Parathyroid adenoma (tissue), 2 donors: ENCODE measurements around the gene ZNF573.

Experiments used
- H2AFZ ChIP-seq: fragments of 300-600 bp; sonication (generic); one replicate; pipeline ENCODE4 v1.7.0; 2017; ENCODE audit warnings: antibody characterized with exemption, mild to moderate bottlenecking
- H3K27ac ChIP-seq: fragments of 300-600 bp; sonication (generic); one replicate; pipeline ENCODE4 v1.7.0; 2017
- H3K27me3 ChIP-seq: fragments of 300-600 bp; sonication (generic); one replicate; pipeline ENCODE4 v1.7.0; 2017; ENCODE audit warnings: low read length; ENCODE audit not compliant: control insufficient read depth, insufficient read depth
- H3K36me3 ChIP-seq: fragments of 300-600 bp; sonication (generic); one replicate; pipeline ENCODE4 v1.7.0; 2017; ENCODE audit warnings: low read length; ENCODE audit not compliant: control insufficient read depth, insufficient read depth
- H3K4me1 ChIP-seq: fragments of 300-600 bp; sonication (generic); one replicate; pipeline ENCODE4 v1.7.0; 2017; ENCODE audit warnings: control low read depth
- H3K4me2 ChIP-seq: fragments of 300-600 bp; sonication (generic); one replicate; pipeline ENCODE4 v1.7.0; 2017; ENCODE audit warnings: low read length
- H3K4me3 ChIP-seq: fragments of 300-600 bp; sonication (generic); one replicate; pipeline ENCODE4 v1.7.0; 2017; ENCODE audit warnings: low read depth, low read length
- H3K79me2 ChIP-seq: fragments of 300-600 bp; sonication (generic); one replicate; pipeline ENCODE4 v1.7.0; 2017; ENCODE audit warnings: control low read depth
- H3K9ac ChIP-seq: fragments of 300-600 bp; sonication (generic); one replicate; pipeline ENCODE4 v1.7.0; 2017; ENCODE audit warnings: mild to moderate bottlenecking
- H3K9me3 ChIP-seq: fragments of 300-600 bp; sonication (generic); one replicate; pipeline ENCODE4 v1.7.0; 2017; ENCODE audit warnings: low read length; ENCODE audit not compliant: control insufficient read depth
- CTCF ChIP-seq: fragments of 300-600 bp; sonication (generic); IDR thresholded peaks from one replicate; pipeline ENCODE4 v1.7.0; 2017; ENCODE audit warnings: antibody characterized with exemption, mild to moderate bottlenecking
- donor health status: primary hyperparathyroidism.

ZNF573 gene

GRCh38 chr19:37738371-37738770 lies 41.0 kb downstream of the ZNF573 start:
- H3K36me3 ChIP-seq = peaks cover 3% of the 10 kb centered on the region
- H3K9me3 ChIP-seq = no peaks in the 10 kb centered on the region
- H3K27me3 ChIP-seq = no peaks in the 10 kb centered on the region
- TF ChIP-seq CTCF = no peak
- H3K79me2 ChIP-seq = no peaks in the 10 kb centered on the region
- no peak overlapping the region for H3K4me3 ChIP-seq
- no peak overlapping the region for H3K27ac ChIP-seq
- H3K9ac ChIP-seq = no peak overlapping the region
- no peaks in the 10 kb centered on the region for H3K4me1 ChIP-seq
- H3K4me2 ChIP-seq = no peak overlapping the region
- H2AFZ ChIP-seq = no peak overlapping the region

- Histone ChIP-seq H3K9me3 (no peaks in the 10 kb centered on the region), H3K4me1 (no peaks in the 10 kb centered on the region), H3K4me2 (no peak overlapping the region), H3K79me2 (no peaks in the 10 kb centered on the region), H3K27me3 (no peaks in the 10 kb centered on the region), H3K27ac (no peak overlapping the region), H3K9ac (no peak overlapping the region), H3K4me3 (no peak overlapping the region), H2AFZ (no peak overlapping the region), H3K36me3 (no peaks in the 10 kb centered on the region)
- no peak for TF ChIP-seq CTCF
Measured at GRCh38 chr19:37725181-37725580, 54.2 kb downstream of the ZNF573 start.

GRCh38 chr19:37719927-37720265 lies 59.5 kb downstream of the ZNF573 start:
- Histone ChIP-seq H3K9me3 (no peaks in the 10 kb centered on the region), H3K27ac (no peak overlapping the region), H2AFZ (peak overlapping the region; percentile 82), H3K27me3 (no peaks in the 10 kb centered on the region), H3K79me2 (no peaks in the 10 kb centered on the region), H3K4me3 (peak overlapping the region; percentile 99), H3K36me3 (no peaks in the 10 kb centered on the region), H3K4me2 (peak overlapping the region; percentile 92), H3K9ac (no peak overlapping the region), H3K4me1 (no peaks in the 10 kb centered on the region)
- TF ChIP-seq CTCF = no peak

GRCh38 chr19:37719111-37719926 lies 60.1 kb downstream of the ZNF573 start, which contains the start of gene ZNF607:
TSS of gene ZNF607 (minus strand) at chr19:37719761. CDS start at chr19:37711618, 8,143 bp downstream.
- Histone ChIP-seq H3K4me3 (peak within 1 kb of the TSS; percentile 99), H3K27ac (peak within 1 kb of the TSS; percentile 52), H3K9ac (no peak within 1 kb of the TSS), H3K27me3 (no peaks in the 10 kb centered on the region), H2AFZ (peak within 1 kb of the TSS; percentile 82), H3K4me2 (peak within 1 kb of the TSS; percentile 92), H3K4me1 (no peaks in the 10 kb centered on the region), H3K9me3 (no peaks in the 10 kb centered on the region), H3K36me3 (no peaks in the 10 kb centered on the region), H3K79me2 (no peaks in the 10 kb centered on the region)
- peak; percentile 22 for TF ChIP-seq CTCF

- Histone ChIP-seq H3K4me3 (peak overlapping the region; percentile 99), H3K9me3 (no peaks in the 10 kb centered on the region)
- no peak for TF ChIP-seq CTCF
Measured at GRCh38 chr19:37718304-37718703, 61.1 kb downstream of the ZNF573 start.

More at GRCh38 chr19:37718304-37718703, 61.1 kb downstream of the ZNF573 start:
- H3K4me2 ChIP-seq = peak overlapping the region; percentile 92
- H3K27me3 ChIP-seq = no peaks in the 10 kb centered on the region
- no peak overlapping the region for H3K9ac ChIP-seq
- H3K36me3 ChIP-seq = no peaks in the 10 kb centered on the region
- H3K27ac ChIP-seq = no peak overlapping the region
- H2AFZ ChIP-seq = no peak overlapping the region
- H3K79me2 ChIP-seq = no peaks in the 10 kb centered on the region
- no peaks in the 10 kb centered on the region for H3K4me1 ChIP-seq
